OCI-LY1 (cell line): ENCODE data around the gene CPHXL2.

Experiments
- H2AFZ ChIP-seq: fragments of 200-600 bp; sonication (generic), shearing (Covaris generic); 2 replicates; pipeline ENCODE4 v1.6.0; 2014; ENCODE audit warnings: antibody characterized with exemption, mild to moderate bottlenecking, low read length
- H3F3A ChIP-seq: fragments of 200-600 bp; sonication (generic), shearing (Covaris generic); 2 replicates; pipeline ENCODE4 v1.6.0; 2014; ENCODE audit warnings: mild to moderate bottlenecking, antibody characterized with exemption, low read length, moderate library complexity; ENCODE audit not compliant: insufficient read depth
- H3K27ac ChIP-seq: fragments of 200-600 bp; sonication (generic); 2 replicates; pipeline ENCODE4 v1.5.1; 2014; ENCODE audit warnings: low read length, mixed run types, mild to moderate bottlenecking, low read depth; ENCODE audit not compliant: poor library complexity, severe bottlenecking
- H3K27me3 ChIP-seq: fragments of 200-600 bp; sonication (generic); 2 replicates; pipeline ENCODE4 v1.6.0; 2014; ENCODE audit warnings: antibody characterized with exemption, mild to moderate bottlenecking, low read length, moderate library complexity; ENCODE audit not compliant: insufficient read depth
- H3K36me3 ChIP-seq: fragments of 200-600 bp; sonication (generic); 2 replicates; pipeline ENCODE4 v1.6.1; 2014; ENCODE audit warnings: mild to moderate bottlenecking, antibody characterized with exemption, low read length, moderate library complexity, mixed read lengths; ENCODE audit not compliant: insufficient read depth
- H3K4me1 ChIP-seq: fragments of 200-600 bp; sonication (generic); 2 replicates; pipeline ENCODE4 v1.5.1; 2014; ENCODE audit warnings: mild to moderate bottlenecking, low read length, moderate library complexity; ENCODE audit not compliant: insufficient read depth, severe bottlenecking
- H3K4me2 ChIP-seq: fragments of 200-600 bp; sonication (generic), shearing (Covaris generic); 2 replicates; pipeline ENCODE4 v1.6.1; 2014; ENCODE audit warnings: low read length
- H3K4me3 ChIP-seq: fragments of 200-600 bp; sonication (generic); 2 replicates; pipeline ENCODE4 v1.5.1; 2014; ENCODE audit warnings: low read length, low read depth, mild to moderate bottlenecking, mixed read lengths; ENCODE audit not compliant: poor library complexity, severe bottlenecking
- H3K79me2 ChIP-seq: fragments of 200-600 bp; shearing (Covaris generic); 2 replicates; pipeline ENCODE4 v1.6.1; 2016; ENCODE audit warnings: mixed run types, low read length, mixed read lengths; ENCODE audit not compliant: insufficient read depth
- H3K9ac ChIP-seq: fragments of 200-600 bp; sonication (generic), shearing (Covaris generic); 2 replicates; pipeline ENCODE4 v1.6.1; 2014; ENCODE audit warnings: mild to moderate bottlenecking, low read length, mixed read lengths
- H3K9me2 ChIP-seq: fragments of 200-600 bp; sonication (generic), shearing (Covaris generic); 2 replicates; pipeline ENCODE4 v1.6.1; 2014; ENCODE audit warnings: low read depth, mild to moderate bottlenecking, low read length, mixed read lengths
- H3K9me3 ChIP-seq: fragments of 200-600 bp; shearing (Covaris generic); 2 replicates; pipeline ENCODE4 v1.6.1; 2014; ENCODE audit warnings: low read length, mixed read lengths
- H4K20me1 ChIP-seq: fragments of 200-600 bp; sonication (generic), shearing (Covaris generic); 2 replicates; pipeline ENCODE4 v1.6.0; 2016; ENCODE audit warnings: mild to moderate bottlenecking, low read length; ENCODE audit not compliant: insufficient read depth
- EZH2 ChIP-seq: fragments of 200-600 bp; sonication (generic), shearing (Covaris generic); IDR thresholded peaks from 2 replicates; pipeline ENCODE4 v1.8.0; 2017; ENCODE audit warnings: borderline replicate concordance, mixed run types, mild to moderate bottlenecking, antibody characterized with exemption, low read length, moderate library complexity, mixed read lengths
- TF ChIP-seq, protein P1 (sequence below): fragments of 200-600 bp; sonication (generic), shearing (Covaris generic); IDR thresholded peaks from 2 replicates; pipeline ENCODE4 v1.5.1; 2017; ENCODE audit warnings: mild to moderate bottlenecking, antibody characterized with exemption, low read length, moderate library complexity, mixed read lengths

CPHXL2 gene

DNA sequence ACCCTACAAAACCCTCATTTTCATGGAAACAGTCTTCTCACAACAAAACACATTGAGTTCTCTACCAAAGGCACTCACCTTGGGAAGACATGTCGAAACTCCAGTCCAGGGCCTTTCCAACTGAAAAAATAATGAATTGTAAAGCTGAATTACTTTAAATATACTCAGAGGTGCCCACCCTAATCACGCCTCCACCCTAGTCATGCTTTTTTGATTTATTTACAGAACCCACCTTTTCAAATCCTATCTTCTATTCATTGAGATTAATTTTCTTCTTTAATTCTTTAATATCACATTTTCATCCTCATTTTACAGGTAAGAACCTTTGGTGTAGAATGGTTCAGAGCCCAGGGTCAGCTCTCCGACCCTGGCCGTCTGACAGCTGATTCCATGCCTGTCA, at the start of gene CPHXL2:
Gene CPHXL2, minus strand, starts transcription at position 101 of the 400 bp plus-strand sequence. Its CDS starts 10 bp downstream, at position 91.
- Histone ChIP-seq H3K9me2 (no peaks in the 10 kb centered on the region), H3K4me2 (no peak within 1 kb of the TSS), H3K27me3 (no peaks in the 10 kb centered on the region), H3K4me3 (no peak within 1 kb of the TSS), H3K79me2 (no peaks in the 10 kb centered on the region), H4K20me1 (no peaks in the 10 kb centered on the region), H3F3A (no peaks in the 10 kb centered on the region), H3K36me3 (no peaks in the 10 kb centered on the region), H3K27ac (no peak within 1 kb of the TSS), H3K9me3 (no peaks in the 10 kb centered on the region), H2AFZ (no peak within 1 kb of the TSS), H3K4me1 (no peaks in the 10 kb centered on the region), H3K9ac (no peak within 1 kb of the TSS)
- TF ChIP-seq EZH2: no peak
- TF ChIP-seq, protein P1, sequence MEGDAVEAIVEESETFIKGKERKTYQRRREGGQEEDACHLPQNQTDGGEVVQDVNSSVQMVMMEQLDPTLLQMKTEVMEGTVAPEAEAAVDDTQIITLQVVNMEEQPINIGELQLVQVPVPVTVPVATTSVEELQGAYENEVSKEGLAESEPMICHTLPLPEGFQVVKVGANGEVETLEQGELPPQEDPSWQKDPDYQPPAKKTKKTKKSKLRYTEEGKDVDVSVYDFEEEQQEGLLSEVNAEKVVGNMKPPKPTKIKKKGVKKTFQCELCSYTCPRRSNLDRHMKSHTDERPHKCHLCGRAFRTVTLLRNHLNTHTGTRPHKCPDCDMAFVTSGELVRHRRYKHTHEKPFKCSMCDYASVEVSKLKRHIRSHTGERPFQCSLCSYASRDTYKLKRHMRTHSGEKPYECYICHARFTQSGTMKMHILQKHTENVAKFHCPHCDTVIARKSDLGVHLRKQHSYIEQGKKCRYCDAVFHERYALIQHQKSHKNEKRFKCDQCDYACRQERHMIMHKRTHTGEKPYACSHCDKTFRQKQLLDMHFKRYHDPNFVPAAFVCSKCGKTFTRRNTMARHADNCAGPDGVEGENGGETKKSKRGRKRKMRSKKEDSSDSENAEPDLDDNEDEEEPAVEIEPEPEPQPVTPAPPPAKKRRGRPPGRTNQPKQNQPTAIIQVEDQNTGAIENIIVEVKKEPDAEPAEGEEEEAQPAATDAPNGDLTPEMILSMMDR: no peak

DNA sequence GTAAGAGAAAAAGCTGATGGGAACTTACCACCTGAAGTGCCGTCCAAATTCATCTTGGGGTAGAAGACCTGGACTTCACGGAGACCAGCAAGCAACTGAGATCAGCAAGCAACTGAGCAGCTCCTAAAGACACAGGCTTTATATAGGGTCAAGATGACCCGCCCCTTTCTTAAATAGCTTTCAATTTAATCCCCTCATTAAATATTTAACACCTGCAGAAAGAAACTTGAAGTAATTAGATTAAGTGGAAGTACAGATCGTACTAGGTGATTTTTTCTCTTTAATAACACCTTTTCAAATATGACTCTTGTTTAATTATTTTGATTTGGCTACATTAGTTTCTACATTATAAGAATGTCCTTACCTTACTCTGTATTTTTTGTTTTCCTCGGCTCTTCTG, 49.6 kb upstream of the CPHXL2 start, which contains the start of gene CPHXL:
Gene CPHXL, minus strand, starts transcription at position 101 of the 400 bp plus-strand sequence. Its CDS starts 48 bp downstream, at position 53.
- H3K27me3 ChIP-seq: no peaks in the 10 kb centered on the region
- H3K4me3 ChIP-seq: no peak within 1 kb of the TSS
- no peak within 1 kb of the TSS for H3K9ac ChIP-seq

DNA sequence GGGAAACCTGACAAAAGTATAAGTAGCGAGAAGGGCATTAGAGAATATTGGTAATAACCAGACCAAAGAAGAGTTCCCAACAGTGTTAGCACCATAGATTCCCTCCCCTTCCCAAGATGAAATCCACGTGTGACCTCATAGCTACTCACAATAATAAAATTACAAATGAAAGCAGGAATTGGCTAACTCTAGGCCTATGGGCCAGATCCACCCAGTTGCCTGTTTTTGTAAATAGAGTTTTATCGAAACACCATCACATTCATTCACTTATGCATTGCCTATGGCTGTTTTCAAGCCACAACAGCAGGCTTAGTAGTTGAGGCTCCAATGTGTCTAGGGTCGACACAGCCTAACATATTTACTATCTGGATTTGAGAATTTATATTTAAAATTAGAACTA, 41.6 kb upstream of the CPHXL2 start:
- H2AFZ ChIP-seq: no peak overlapping the region
- H3K4me1 ChIP-seq: no peaks in the 10 kb centered on the region
- no peaks in the 10 kb centered on the region for H4K20me1 ChIP-seq
- no peaks in the 10 kb centered on the region for H3K27me3 ChIP-seq
- no peaks in the 10 kb centered on the region for H3K79me2 ChIP-seq
- TF ChIP-seq, protein P1: no peak
- TF ChIP-seq EZH2: no peak
- H3K9me2 ChIP-seq: no peaks in the 10 kb centered on the region
- H3K4me3 ChIP-seq: no peak overlapping the region
- no peaks in the 10 kb centered on the region for H3F3A ChIP-seq
- no peak overlapping the region for H3K27ac ChIP-seq
- no peak overlapping the region for H3K9ac ChIP-seq
- H3K9me3 ChIP-seq: no peaks in the 10 kb centered on the region
- no peak overlapping the region for H3K4me2 ChIP-seq
- H3K36me3 ChIP-seq: no peaks in the 10 kb centered on the region

More for the DNA sequence above, 49.6 kb upstream of the CPHXL2 start, which contains the start of gene CPHXL:
- H2AFZ ChIP-seq: no peak within 1 kb of the TSS
- no peaks in the 10 kb centered on the region for H3K36me3 ChIP-seq
- no peaks in the 10 kb centered on the region for H3K9me2 ChIP-seq
- no peaks in the 10 kb centered on the region for H3K9me3 ChIP-seq
- H4K20me1 ChIP-seq: no peaks in the 10 kb centered on the region
- H3K4me2 ChIP-seq: no peak within 1 kb of the TSS
- no peaks in the 10 kb centered on the region for H3K79me2 ChIP-seq
- H3K4me1 ChIP-seq: no peaks in the 10 kb centered on the region
- TF ChIP-seq EZH2: no peak
- TF ChIP-seq, protein P1: no peak
- H3K27ac ChIP-seq: no peak within 1 kb of the TSS
- H3F3A ChIP-seq: no peaks in the 10 kb centered on the region
